Left forelimb (tissue), 1 donor: Measurements from ENCODE around the gene ARFRP1.

Experiments
- DNase-seq: peaks from one replicate; pipeline ENCODE4 v3.0.0-alpha.2; 2018; ENCODE audit warnings: low spot score

Gene ARFRP1

DNA sequence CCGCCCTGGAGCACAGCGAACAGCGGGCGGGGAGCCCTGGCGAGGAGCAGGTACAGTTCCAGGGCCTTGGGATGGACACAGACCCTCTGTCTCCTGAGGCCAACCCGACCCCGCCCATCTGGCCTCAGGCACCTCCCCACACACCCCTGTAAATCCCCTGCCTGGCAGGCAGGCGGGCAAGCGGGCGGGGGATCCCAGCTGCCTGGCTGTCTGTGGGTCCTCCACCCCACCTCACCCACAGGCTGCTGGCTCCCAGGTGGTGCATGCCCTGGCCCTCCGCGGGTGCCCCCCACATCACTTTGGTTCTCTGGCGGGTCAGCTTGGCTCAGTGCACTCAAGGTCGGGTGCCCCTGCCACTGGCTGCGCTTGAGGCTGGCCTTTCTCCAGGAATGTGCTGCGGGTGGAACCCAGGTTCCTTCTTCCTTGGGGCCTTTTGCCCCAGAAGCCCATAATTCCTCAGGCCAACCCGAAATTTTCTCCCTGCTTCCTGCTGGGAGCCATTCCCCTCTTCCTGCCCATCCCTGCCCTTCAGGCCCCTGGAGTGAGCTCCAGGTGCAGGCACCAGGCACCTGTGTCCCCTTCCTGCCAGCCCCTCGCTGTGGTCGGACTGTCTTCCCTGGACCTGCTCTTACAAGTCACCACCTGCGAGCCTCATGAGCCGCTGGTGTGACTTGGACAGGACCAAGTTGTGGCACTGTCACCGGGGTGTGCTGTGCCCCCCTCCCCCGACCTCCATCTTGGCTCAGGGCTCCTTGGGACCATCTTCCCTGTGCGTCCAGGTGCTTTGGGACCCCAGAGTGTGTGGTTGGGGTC is 16.7 kb downstream of the ARFRP1 start:
- DNase-seq: no peak

DNA sequence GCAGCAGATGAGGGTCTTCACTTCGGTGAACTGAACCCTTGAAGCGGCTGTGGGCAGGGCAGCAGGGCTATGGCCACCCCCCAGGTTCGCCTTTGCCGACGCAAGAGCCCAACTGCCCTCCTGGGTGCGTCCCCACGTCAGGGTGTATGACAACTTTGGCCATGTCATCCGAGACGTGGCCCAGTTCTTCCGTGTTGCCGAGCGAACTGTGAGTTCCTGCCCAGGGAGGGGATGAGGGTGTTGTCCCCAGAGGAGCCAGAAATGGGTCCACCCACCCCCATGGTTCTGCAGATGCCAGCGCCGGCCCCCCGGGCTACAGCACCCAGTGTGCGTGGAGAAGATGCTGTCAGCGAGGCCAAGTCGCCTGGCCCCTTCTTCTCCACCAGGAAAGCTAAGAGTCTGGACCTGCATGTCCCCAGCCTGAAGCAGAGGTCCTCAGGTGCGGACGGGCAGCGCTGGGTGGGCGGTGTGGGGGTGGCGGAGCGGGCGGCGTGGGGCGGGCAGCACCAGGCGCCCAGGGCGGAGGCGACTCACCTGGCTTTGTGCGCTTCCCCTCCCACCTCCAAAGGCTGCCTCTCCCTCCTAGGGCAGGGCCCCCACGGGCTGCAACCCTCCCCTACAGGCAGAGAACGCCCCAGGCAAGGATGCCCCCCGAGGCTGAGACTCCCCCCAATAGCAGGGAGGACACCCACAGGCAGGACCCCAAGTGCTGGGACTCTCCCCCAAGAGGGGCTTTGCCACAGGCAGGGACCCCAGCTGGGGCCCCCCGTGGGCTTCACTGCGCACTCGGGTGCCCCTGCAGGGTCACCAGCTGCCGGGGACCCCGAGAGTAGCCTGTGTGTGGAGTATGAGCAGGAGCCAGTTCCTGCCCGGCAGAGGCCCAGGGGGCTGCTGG is 17.5 kb downstream of the ARFRP1 start:
- DNase-seq: no peak

DNA sequence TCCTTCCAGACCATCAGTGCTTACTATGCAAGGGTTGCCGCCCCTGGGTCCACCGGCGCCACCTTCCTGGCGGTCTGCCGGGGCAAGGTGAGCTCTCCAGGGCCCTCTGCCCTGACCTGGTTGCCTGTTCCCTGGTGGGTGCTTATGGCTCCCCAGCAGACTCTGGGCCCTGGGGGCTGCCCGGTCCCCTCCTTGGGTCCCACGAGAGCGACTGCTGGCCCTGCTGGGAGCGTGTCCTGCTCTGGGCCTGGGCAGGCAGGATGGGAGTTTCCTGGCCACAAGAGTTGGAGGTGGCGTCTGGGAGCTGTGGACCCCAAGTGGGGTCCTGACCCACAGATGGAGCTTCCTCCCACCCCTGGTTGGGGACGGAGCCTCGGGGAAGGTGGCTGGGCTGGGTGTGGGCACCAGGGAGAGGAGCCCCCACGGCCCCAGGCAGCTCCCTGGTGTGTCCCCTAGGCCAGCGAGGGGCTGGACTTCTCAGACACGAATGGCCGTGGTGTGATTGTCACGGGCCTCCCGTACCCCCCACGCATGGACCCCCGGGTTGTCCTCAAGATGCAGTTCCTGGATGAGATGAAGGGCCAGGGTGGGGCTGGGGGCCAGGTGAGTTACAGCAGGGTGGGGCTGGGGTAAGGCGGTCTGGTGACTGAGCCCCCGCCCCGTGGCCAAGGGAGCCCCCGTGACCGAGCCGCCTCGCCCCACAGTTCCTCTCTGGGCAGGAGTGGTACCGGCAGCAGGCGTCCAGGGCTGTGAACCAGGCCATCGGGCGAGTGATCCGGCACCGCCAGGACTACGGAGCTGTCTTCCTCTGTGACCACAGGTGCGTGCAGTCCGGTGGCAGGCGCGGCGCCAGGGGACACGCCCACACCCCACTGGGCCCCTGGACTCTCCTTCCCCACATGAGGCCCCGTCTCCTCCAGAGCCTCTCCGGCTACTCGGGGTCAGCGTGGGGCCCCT is 18.5 kb downstream of the ARFRP1 start:
- DNase-seq: no peak

DNA sequence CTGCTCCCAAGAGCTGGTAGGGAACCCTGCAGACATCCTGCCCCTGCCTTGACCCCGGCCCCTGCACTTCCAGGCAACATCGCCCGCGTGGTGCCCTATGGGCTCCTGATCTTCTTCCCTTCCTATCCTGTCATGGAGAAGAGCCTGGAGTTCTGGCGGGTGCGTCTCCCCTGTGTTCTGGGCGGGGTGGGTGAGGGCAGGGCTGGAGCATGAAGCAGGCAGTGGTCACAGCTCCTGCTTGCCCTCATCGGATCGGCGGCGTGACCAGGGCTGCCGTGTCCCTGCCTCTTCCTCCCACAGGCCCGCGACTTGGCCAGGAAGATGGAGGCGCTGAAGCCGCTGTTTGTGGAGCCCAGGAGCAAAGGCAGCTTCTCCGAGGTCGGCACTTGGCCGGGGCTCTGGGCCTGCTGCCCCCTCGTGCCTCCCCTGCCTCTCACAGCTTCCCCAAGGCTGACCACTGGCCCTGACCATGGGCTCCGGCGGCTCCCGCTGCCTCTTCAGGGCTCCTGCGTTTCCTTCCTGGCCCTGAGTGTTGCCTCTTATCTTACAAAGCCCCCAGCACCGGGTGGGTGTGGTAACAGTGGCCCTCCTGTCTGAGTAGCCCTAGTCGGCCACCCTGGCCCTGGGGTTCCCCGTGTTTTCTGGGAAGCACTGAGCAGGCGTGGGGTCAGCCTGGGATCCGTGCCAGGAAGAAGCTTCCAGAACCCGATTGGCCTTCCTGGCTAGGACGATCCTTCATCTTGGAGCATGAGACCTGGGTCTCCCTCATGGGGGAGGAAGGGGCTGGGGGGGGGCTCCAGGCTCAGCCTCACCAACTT is 19.3 kb downstream of the ARFRP1 start:
- DNase-seq: no peak

DNA sequence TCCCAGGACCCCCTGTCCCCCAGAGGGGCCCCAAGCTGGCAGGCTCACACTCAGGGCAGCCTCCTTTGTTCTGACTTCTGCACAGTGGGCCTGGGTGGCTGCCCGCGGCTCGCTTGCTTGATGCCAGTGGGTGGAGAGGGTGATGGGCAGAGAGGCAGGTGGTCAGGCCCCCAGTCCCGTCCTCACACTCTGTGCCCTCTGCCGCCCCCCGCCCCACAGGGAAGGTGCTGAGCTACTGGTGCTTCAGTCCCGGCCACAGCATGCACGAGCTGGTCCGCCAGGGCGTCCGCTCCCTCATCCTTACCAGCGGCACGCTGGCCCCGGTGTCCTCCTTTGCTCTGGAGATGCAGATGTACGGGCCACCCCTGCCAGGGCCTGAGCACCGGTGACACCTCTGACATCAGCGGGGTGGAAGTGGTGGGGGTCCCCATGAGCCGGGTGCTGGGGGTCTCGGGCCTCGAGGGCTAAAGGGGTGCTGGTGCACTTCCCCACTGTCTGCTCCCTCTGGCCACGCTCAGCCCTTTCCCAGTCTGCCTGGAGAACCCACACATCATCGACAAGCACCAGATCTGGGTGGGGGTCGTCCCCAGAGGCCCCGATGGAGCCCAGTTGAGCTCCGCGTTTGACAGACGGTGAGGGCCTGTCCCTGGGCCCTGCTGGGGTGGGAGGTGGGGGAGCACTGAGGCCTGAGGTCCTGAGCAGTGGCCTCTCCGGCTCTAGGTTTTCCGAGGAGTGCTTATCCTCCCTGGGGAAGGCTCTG is 20.2 kb downstream of the ARFRP1 start:
- no peak for DNase-seq

DNA sequence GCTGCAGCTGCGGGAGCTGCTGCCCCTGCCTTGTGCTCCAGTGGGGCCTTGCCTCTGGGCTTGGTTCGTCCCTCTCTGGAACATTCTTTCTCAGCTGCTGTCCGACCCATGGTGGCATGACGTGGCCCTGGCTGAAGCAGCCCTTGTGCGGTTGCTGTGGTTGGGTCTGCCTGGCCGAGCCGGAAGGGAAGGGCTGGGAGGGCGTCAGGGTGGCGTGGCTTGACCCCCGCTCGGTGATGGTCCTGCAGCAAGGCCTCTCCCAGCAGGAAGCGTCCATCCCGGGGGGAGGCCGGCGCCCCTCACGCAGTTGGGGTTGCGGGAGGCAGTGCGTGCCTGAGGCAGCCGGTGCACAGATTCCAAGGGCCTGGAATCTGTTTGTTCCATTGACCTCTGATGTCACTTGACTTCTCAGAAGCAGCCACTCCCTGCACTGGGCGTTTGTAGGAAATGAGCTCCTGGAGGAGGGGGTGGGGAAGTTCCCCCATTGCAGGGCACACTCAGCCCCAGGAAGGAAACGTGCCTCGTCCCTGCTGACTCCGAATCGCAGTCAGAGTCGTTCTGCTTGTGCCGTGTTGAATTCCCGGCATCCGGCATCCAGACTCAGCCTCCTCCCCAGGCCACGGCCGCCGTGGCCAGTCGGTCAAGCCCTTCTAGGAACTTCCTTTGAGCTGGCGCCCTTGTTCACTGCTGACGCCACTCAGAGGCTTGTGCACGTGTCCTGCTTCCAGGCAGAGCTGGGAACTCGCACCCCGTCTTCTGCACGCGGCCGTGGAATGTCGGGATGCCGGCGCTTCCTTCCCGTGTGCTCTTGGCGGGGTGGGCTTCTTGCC is 21.1 kb downstream of the ARFRP1 start:
- no peak for DNase-seq

DNA sequence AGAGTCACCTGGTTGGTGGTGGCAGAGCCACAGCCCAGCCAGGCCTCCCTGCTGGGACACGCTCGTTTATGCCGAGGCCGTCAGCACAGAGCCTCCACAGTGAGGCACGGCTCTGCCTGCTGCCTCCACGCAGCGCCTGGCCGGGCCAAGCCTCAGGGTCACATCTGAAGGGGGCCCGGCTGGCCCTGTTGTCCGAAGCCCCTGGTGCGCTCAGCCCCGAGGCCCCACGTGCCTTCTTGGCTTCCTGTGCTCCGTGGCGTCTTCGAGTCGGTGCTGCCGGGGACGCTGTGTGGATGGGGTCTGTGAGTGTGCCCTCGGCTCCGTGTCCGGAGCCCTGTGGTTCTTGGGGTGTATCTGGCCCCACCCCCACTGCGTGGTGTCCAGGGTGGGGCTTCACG is 21.7 kb downstream of the ARFRP1 start:
- DNase-seq: no peak

DNA sequence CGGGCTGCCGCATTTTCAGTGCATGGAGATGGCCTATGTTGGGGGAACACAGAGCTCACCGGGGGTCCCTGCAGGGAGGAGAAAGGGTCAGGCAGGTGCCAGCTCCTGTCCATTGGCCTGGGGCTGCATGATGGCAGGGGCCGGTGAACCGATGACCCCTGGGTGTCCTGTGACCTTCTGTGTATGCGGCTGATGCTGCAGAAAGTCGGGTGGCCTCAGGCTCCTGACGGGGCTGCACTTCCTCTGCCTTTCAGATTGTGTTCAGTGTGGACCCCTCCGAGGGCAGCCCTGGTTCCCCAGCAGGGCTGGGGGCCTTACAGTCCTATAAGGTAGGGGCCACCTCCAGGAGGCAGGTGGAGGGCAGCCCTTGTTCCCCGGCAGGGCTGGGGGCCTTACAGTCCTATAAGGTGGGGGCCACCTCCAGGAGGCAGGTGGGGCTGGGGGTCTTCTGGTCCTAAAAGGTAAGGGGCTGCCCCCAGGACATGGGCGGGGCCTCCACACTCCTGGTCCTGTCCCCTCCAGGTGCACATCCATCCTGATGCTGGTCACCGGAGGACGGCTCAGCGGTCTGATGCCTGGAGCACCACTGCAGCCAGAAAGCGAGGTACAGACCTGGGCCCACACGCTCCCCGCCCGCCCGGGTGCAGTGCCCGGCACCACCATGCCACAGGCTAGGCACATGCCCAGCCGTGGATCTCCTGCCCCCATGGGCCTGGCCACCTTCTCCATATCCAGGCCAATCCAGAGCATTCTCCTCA is 22.3 kb downstream of the ARFRP1 start:
- no peak for DNase-seq

DNA sequence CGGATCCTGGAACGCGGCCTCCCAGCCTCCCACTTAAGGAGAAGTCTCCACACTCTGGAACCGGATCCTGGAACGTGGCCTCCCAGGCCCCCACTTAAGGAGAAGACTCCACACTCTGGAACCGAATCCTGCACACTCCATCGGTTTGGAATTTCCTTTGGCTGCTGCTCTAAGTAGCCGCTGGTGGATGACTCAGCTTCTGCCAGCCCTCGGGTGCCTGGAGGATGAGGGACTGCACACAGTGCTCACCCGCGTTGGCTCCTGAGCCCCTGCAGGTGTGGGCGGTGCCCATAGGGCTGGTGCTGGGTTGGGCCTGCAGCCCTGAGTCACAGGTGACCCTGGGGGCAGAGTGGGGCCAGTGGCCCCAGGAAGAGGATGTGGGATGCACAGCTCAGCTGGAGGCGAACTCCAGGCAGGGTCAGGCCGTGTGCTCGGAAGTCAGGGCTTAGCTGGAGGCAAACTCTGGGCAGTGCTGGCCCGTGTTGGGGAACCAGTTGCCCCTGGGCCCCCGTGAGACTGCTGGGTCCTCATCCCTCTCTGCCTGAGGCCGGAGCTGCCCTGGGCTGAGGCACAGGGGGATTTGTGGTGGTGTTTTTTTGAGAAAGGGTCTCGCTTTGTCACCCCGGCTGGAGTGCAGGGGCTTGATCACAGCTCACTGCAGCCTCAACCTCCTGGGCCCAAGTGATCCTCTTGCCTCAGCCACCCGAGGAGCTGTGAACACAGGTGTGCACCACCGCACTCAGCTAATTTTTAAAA is 25.2 kb downstream of the ARFRP1 start:
- no peak for DNase-seq

DNA sequence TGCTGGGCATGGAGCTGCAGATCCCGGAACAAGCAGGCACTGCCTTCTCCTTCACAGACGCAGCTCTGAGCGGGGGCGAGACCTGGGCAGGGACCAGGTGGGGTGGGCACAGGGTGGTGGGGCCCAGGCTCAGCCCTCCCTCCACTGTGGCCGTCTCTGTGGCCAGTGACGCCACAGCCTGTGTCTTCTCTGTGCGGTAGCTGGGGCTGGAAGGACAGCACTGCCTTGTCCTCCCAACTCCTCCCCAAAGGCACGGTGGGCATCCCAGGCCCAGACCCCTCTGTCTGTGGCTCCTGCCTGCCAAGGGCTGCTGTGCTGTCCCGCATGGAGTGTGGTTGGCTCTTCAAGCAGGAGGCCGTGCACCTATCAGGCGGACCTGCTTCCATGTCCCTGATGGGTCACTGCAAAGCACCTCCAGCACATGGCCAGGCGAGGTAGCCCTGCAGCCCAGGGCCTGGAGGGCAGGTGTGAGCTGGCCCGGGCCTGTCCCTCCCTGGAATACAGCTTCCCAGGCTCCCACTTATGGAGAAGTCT is 26.1 kb downstream of the ARFRP1 start:
- no peak for DNase-seq

DNA sequence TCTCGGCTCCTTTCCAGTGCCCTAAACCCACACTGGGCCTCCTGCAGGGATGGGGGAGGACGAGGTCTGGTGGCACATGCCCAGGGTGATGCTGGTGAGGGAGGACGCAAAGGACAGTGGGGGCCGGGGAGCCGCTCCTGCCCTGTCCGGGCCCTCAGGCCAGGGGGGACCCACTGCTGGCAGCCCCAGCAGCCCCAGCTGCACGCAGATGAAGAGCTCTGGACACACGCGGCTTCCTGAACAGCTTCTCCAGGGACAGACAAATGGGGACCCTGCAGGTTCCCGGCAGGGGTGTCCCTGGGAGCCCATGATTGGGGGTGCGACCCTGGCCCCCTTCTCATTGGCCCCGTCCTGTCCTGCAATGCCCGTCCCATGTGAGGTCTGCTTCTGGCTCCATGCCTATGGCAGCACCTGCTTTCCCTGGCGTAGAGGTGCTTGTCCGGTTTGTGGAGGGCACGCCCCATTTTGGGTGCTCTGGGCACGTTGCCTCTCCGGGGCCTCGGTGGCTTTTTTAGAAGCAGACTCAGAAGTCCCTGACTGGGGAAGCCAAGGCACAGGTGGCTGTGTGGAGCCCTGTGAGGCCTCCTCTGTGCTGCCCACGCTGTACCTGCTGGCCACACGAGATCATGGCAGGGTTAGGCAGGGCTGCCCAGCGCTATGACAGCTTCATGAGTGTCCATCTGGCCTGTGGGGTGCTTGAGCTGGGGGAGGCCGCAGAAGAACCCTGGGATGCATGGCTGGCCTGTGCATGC is 26.7 kb downstream of the ARFRP1 start:
- no peak for DNase-seq

DNA sequence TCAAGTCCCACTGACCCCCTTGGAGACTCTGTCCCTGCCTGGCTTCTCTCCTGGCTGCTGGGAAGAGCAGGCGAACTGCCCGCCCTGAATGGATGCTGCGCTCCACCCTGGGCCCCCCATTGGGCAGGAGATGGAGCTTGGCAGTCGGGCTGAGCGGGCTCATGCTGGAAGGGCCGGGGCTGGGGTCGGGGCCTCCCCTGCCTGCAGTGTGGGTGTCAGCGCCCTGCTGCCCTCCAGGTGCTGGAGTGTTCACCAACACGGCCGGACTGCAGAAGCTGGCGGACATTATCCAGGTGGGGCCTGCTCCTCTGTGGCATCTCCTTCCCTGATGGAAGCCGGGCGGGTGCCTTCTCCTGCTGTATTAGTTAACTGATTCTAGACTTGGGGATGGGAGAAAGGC is 27.3 kb downstream of the ARFRP1 start:
- no peak for DNase-seq

DNA sequence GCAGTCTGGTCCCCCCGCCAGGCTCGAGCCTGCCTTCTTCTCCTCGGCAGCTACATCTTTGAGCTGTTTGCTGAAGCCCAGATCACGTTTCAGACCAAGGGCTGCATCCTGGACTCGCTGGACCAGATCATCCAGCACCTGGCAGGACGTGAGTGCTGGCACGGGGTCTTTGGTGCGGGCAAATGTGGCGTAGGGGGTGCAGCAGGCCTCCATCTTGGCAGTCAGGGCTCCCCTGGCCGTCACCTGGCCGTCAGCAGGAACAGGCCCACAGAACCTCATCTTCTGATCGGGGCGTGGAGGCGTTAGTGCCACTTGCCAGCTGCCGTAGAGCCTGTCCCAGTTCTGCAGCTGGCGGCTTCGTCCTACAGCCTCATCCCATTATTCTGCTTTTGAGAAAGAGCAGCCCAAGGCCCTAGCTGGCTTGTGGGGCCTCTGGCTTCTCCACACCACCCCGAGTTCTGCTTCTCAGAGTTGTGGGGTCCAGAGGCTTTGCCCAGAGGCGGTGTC is 27.9 kb downstream of the ARFRP1 start:
- no peak for DNase-seq

DNA sequence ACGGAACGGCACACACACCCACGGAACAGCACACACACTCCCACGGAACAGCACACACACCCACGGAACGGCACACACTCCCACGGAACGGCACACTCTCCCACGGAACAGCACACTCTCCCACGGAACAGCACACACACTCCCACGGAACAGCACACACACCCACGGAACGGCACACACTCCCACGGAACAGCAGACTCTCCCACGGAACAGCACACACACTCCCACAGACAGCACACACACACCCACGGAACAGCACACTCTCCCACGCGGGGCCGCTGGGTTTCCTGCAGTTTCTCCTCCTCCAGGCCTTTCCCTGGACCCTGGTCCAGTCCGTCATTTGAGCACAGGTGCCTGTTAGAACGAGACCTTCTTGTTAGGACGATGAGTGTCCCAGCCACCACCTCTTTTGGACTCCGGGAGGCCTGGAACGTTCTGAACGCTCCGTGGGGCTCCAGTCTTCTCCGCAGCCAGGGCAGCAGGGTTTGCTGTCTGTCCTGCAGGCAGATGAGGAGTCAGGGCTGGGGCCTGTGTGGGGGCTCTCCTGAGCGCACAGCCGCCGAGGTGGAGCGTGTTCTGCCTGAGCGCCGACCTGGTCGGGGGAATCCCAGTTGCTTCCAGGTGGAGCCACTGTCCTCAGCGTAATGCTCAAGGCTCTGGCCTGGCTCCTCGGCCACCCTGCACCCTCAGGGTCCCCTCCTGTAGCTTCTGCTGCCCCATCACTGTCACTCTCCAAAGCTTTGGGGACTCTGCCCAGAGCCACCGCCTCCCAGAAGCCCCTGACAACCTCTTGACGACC is 28.9 kb downstream of the ARFRP1 start:
- no peak for DNase-seq

DNA sequence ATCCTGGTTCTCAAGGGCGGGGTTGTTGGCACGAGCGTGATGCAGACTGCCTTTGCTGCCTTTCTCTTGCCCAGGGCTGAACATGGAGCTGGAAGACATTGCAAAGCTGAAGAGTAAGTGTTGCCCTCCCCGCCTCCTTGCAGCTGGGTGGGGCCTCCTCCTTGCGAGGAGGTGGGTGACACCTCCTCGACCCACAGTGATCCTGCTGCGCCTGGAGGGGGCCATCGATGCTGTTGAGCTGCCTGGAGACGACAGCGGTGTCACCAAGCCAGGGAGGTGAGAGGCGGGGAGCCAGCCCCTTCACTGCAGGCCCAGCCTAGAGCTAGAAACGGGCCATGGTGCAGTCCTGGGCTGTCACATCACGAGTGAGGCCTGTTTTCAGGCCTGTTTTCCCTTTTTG is 29.7 kb downstream of the ARFRP1 start:
- DNase-seq: no peak
